B cell (primary cell): ENCODE measurements around the gene GNPAT.

Source experiments
- EZH2 ChIP-seq: IDR thresholded peaks from 2 replicates; pipeline ENCODE4 v1.6.1; 2012; ENCODE audit warnings: borderline replicate concordance, low read depth, mild to moderate bottlenecking, moderate library complexity, low read length; ENCODE audit not compliant: insufficient read depth, poor library complexity, severe bottlenecking
- TF ChIP-seq, protein P1 (sequence below): fragments of 200-600 bp; IDR thresholded peaks from one replicate; pipeline ENCODE4 v1.8.0; 2022; ENCODE audit warnings: antibody characterized with exemption, mild to moderate bottlenecking

DNA sequence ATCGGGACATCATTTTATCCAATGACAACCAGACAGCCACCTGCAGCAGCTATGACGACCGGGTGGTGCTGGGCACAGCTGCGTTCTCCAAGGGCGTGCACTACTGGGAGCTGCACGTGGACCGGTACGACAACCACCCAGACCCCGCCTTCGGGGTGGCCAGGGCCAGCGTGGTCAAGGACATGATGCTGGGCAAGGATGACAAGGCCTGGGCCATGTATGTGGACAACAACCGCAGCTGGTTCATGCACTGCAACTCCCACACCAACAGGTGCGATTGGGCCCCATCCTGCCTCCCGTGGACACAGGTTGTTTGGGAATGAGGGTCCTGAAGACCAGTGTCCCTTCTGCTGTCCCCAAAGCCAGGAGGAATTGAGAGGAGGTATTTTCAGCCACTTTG is 32.0 kb upstream of the GNPAT start:
- TF ChIP-seq, protein P1, sequence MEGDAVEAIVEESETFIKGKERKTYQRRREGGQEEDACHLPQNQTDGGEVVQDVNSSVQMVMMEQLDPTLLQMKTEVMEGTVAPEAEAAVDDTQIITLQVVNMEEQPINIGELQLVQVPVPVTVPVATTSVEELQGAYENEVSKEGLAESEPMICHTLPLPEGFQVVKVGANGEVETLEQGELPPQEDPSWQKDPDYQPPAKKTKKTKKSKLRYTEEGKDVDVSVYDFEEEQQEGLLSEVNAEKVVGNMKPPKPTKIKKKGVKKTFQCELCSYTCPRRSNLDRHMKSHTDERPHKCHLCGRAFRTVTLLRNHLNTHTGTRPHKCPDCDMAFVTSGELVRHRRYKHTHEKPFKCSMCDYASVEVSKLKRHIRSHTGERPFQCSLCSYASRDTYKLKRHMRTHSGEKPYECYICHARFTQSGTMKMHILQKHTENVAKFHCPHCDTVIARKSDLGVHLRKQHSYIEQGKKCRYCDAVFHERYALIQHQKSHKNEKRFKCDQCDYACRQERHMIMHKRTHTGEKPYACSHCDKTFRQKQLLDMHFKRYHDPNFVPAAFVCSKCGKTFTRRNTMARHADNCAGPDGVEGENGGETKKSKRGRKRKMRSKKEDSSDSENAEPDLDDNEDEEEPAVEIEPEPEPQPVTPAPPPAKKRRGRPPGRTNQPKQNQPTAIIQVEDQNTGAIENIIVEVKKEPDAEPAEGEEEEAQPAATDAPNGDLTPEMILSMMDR: no peak
- no peak for TF ChIP-seq EZH2
